GF-D8 (cell line): ENCODE measurements around the gene MECR.

Experiments
- DNase-seq: peaks from one replicate; lab custom pipeline; 2025; lab: John Stamatoyannopoulos, UW

The MECR gene

GRCh38 chr1:29230553-29231378 lies at the start of gene MECR:
Gene MECR (minus strand): TSS chr1:29230934. CDS start chr1:29230906, 28 bp downstream.
- DNase-seq, result peak; percentile 80

GRCh38 chr1:29279951-29280391 lies 49.2 kb upstream of the MECR start:
- no peak for DNase-seq

GRCh38 chr1:29279406-29279805 lies 48.7 kb upstream of the MECR start:
- DNase-seq, result no peak

GRCh38 chr1:29278124-29278523 lies 47.4 kb upstream of the MECR start:
- DNase-seq, result no peak

GRCh38 chr1:29275435-29275834 lies 44.7 kb upstream of the MECR start:
- DNase-seq, result no peak

GRCh38 chr1:29272147-29272907 lies 41.6 kb upstream of the MECR start:
- no peak for DNase-seq

- DNase-seq, result no peak
Observed at GRCh38 chr1:29271724-29272123, 41.0 kb upstream of the MECR start.

GRCh38 chr1:29270929-29271521 lies 40.3 kb upstream of the MECR start:
- DNase-seq, result no peak

- DNase-seq, result no peak
Observed at GRCh38 chr1:29269382-29269781, 38.6 kb upstream of the MECR start.

- no peak for DNase-seq
Observed at GRCh38 chr1:29267321-29268070, 36.8 kb upstream of the MECR start.

GRCh38 chr1:29266912-29267311 lies 36.2 kb upstream of the MECR start:
- DNase-seq, result no peak

GRCh38 chr1:29264773-29265389 lies 34.1 kb upstream of the MECR start:
- DNase-seq, result no peak

- DNase-seq, result no peak
Observed at GRCh38 chr1:29260531-29260930, 29.8 kb upstream of the MECR start.

- no peak for DNase-seq
Observed at GRCh38 chr1:29259802-29260441, 29.2 kb upstream of the MECR start.

GRCh38 chr1:29258976-29259801 lies 28.5 kb upstream of the MECR start:
- no peak for DNase-seq

GRCh38 chr1:29258189-29258975 lies 27.6 kb upstream of the MECR start:
- no peak for DNase-seq

GRCh38 chr1:29256979-29257804 lies 26.5 kb upstream of the MECR start:
- no peak for DNase-seq

GRCh38 chr1:29256394-29256793 lies 25.7 kb upstream of the MECR start:
- DNase-seq, result no peak
